Dedifferentiated amniotic fluid mesenchymal stem cell (primary cell): ENCODE results near the gene C1QTNF3.

Experiments
- DNase-seq: peaks from one replicate; pipeline ENCODE4 v3.0.0-alpha.2; 2016; ENCODE audit errors: extremely low spot score

C1QTNF3 gene

GRCh38 chr5:33999978-34000377, 43.0 kb downstream of the C1QTNF3 start:
- no peak for DNase-seq

GRCh38 chr5:33997331-33997983, 45.6 kb downstream of the C1QTNF3 start:
- peak; percentile 89 for DNase-seq

- DNase-seq, result no peak
Measured at GRCh38 chr5:33995865-33996264, 47.1 kb downstream of the C1QTNF3 start.

GRCh38 chr5:33994845-33995244, 48.2 kb downstream of the C1QTNF3 start:
- peak; percentile 69 for DNase-seq

- no peak for DNase-seq
Measured at GRCh38 chr5:33992864-33993263, 50.1 kb downstream of the C1QTNF3 start.

- DNase-seq, result no peak
Measured at GRCh38 chr5:33985447-33985846, 57.6 kb downstream of the C1QTNF3 start.

GRCh38 chr5:33984671-33985124, 58.3 kb downstream of the C1QTNF3 start, which contains the start of gene SLC45A2:
TSS of gene SLC45A2 (minus strand) at chr5:33984693. CDS start at chr5:33984583, 110 bp downstream.
- DNase-seq, result no peak

GRCh38 chr5:33984178-33984577, 58.8 kb downstream of the C1QTNF3 start:
- DNase-seq, result no peak

GRCh38 chr5:33981408-33982162, 61.4 kb downstream of the C1QTNF3 start:
- peak; percentile 65 for DNase-seq

- DNase-seq, result no peak
Measured at GRCh38 chr5:33980030-33980429, 63.0 kb downstream of the C1QTNF3 start.

- DNase-seq, result no peak
Measured at GRCh38 chr5:33978306-33978705, 64.7 kb downstream of the C1QTNF3 start.

GRCh38 chr5:33976307-33976706, 66.7 kb downstream of the C1QTNF3 start:
- no peak for DNase-seq

- peak; percentile 24 for DNase-seq
Measured at GRCh38 chr5:33975852-33976251, 67.2 kb downstream of the C1QTNF3 start.

- DNase-seq, result no peak
Measured at GRCh38 chr5:33973271-33973670, 69.7 kb downstream of the C1QTNF3 start.

- peak; percentile 59 for DNase-seq
Measured at GRCh38 chr5:33969572-33970452, 73.2 kb downstream of the C1QTNF3 start.

GRCh38 chr5:33968211-33969005, 74.6 kb downstream of the C1QTNF3 start:
- DNase-seq, result no peak
